Activated naive CD4-positive, alpha-beta T cell treated with anti-CD3 and anti-CD28 coated beads, Interleukin-2, amount 10 ng/mL, durations not matched to agents 7 days and 5 days (primary cell): ENCODE results near the gene CDC42EP2.

ENCODE experiments used
- CTCF ChIA-PET: fragments of 350-600 bp; sonication (Branson Sonifier 250); formaldehyde crosslinking; loops from one replicate; lab custom pipeline; 2021; ENCODE audit warnings: antibody characterized with exemption; lab: Charles Lee
- DNase-seq: peaks from one replicate; pipeline ENCODE4 v3.0.0-alpha.2; 2020
- H3K27ac Mint-ChIP-seq: one replicate; pipeline ENCODE4 v1.8.0; 2021; ENCODE audit warnings: mild to moderate bottlenecking, moderate library complexity, mixed read lengths
- H3K27me3 Mint-ChIP-seq: one replicate; pipeline ENCODE4 v1.8.0; 2021; ENCODE audit warnings: mild to moderate bottlenecking, mixed read lengths
- H3K36me3 Mint-ChIP-seq: one replicate; pipeline ENCODE4 v1.8.0; 2021; ENCODE audit warnings: mixed read lengths
- H3K4me1 Mint-ChIP-seq: one replicate; pipeline ENCODE4 v1.8.0; 2021; ENCODE audit warnings: mixed read lengths
- H3K4me3 Mint-ChIP-seq: one replicate; pipeline ENCODE4 v1.8.0; 2021; ENCODE audit warnings: mild to moderate bottlenecking, moderate library complexity, mixed read lengths
- H3K9me3 Mint-ChIP-seq: one replicate; pipeline ENCODE4 v1.8.0; 2021; ENCODE audit warnings: mixed read lengths

CDC42EP2 gene

DNA sequence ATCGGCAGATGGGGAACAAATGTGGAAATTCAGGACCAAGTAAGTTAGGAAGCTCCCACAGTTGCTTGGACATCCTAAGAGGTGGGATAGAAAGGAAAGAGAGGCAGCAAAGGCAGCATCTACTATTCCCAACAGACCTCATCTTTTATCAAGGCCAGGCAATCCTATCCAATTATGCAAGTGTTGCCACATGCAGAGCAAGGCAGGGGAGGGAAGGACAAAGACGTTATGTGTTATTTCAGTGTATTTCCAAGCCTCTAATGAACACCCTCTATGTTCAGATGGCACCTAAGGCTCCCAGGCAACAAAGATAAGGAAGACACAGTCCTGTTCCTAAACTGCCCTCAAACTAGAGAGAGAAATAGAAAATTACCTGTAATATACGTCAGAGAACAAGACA lies 49.1 kb downstream of the CDC42EP2 start:
- CTCF ChIA-PET = interaction anchor here (0.7 to 1.1 kb wide), 2 partner anchors 21 to 147 kb away, joined by 3 to 4 read pairs; no protein-coding TSS in a partner anchor
- Mint-ChIP-seq H3K27ac (no peak overlapping the region), H3K27me3 (peaks cover 11% of the 10 kb centered on the region), H3K4me1 (peaks cover 11% of the 10 kb centered on the region), H3K4me3 (no peak overlapping the region), H3K9me3 (no peaks in the 10 kb centered on the region), H3K36me3 (no peaks in the 10 kb centered on the region)
- DNase-seq = no peak

- CTCF ChIA-PET = interaction anchor here (0.7 to 1.7 kb wide), 6 partner anchors 8 to 227 kb away, joined by 3 to 5 read pairs (median 3); no protein-coding TSS in a partner anchor
- Mint-ChIP-seq H3K27ac (no peak overlapping the region), H3K4me3 (no peak overlapping the region), H3K27me3 (peaks cover 20% of the 10 kb centered on the region), H3K4me1 (peaks cover 11% of the 10 kb centered on the region), H3K9me3 (no peaks in the 10 kb centered on the region), H3K36me3 (no peaks in the 10 kb centered on the region)
- peak; percentile 47 for DNase-seq
Observed at GRCh38 chr11:65366340-65366773, 51.7 kb downstream of the CDC42EP2 start.

- Mint-ChIP-seq H3K36me3 (no peaks in the 10 kb centered on the region), H3K27ac (no peak overlapping the region), H3K4me1 (peaks cover 3% of the 10 kb centered on the region), H3K9me3 (no peaks in the 10 kb centered on the region), H3K27me3 (peaks cover 25% of the 10 kb centered on the region), H3K4me3 (no peak overlapping the region)
- no peak for DNase-seq
- CTCF ChIA-PET = interaction anchor here (1.2 to 1.8 kb wide), 4 partner anchors 8 to 140 kb away, joined by 3 to 7 read pairs (median 4); no protein-coding TSS in a partner anchor
Observed at GRCh38 chr11:65370659-65371049, 56.0 kb downstream of the CDC42EP2 start.
